ENCODE data around the gene GAK. TPM values are rescaled to one million over a fixed set of nuclear protein-coding genes. Genes with fewer than 3 reads are reported as not detected.
"Not testable (repeated sequence)": the region's sequence is repeated elsewhere in the genome, so short reads cannot be mapped to it uniquely, and the experiment has no call there.

Gene GAK
- total RNA-seq, 2 donors from 2014 or later, result 104 to 121 TPM

- DNase-seq, result peak; percentile 74
- Mint-ChIP-seq H3K4me3 (peak overlapping the region; percentile 44), H3K27ac (peak overlapping the region; percentile 97), H3K27me3 (ENCODE audit: insufficient read depth) (peaks cover 3% of the 10 kb centered on the region), H3K36me3 (ENCODE audit: low read depth) (peaks cover 2% of the 10 kb centered on the region), H3K9me3 (no peaks in the 10 kb centered on the region), H3K4me1 (peaks cover 30% of the 10 kb centered on the region)
- TF ChIP-seq, protein P1, sequence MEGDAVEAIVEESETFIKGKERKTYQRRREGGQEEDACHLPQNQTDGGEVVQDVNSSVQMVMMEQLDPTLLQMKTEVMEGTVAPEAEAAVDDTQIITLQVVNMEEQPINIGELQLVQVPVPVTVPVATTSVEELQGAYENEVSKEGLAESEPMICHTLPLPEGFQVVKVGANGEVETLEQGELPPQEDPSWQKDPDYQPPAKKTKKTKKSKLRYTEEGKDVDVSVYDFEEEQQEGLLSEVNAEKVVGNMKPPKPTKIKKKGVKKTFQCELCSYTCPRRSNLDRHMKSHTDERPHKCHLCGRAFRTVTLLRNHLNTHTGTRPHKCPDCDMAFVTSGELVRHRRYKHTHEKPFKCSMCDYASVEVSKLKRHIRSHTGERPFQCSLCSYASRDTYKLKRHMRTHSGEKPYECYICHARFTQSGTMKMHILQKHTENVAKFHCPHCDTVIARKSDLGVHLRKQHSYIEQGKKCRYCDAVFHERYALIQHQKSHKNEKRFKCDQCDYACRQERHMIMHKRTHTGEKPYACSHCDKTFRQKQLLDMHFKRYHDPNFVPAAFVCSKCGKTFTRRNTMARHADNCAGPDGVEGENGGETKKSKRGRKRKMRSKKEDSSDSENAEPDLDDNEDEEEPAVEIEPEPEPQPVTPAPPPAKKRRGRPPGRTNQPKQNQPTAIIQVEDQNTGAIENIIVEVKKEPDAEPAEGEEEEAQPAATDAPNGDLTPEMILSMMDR (conservative IDR thresholded peaks at IDR 0.05), result no peak
- 15 to 21% methylated on average over 22 to 28 of the region's 28 CpGs for WGBS, 2 experiments (ENCODE audit: insufficient coverage in 1 of 2, insufficient read length in 1 of 2)
- Histone ChIP-seq H3K27ac (ENCODE audit: low read depth, low read length) (no peak overlapping the region), H3K36me3 (ENCODE audit: control insufficient read depth, insufficient read depth, low read length) (no peaks in the 10 kb centered on the region), H3K4me1 (ENCODE audit: control insufficient read depth, insufficient read depth, low read length) (peaks cover 9% of the 10 kb centered on the region), H3K27me3 (ENCODE audit: control insufficient read depth, insufficient read depth, low read length, poor library complexity, severe bottlenecking) (no peaks in the 10 kb centered on the region), H3K9me3 (ENCODE audit: control insufficient read depth, low read length) (no peaks in the 10 kb centered on the region), H3K4me3 (ENCODE audit: low read length) (peak overlapping the region; percentile 70), H3K9ac (ENCODE audit: extremely low read depth, low read length, poor library complexity, severe bottlenecking) (peak overlapping the region; percentile 53)
These were observed 13.4 kb upstream of the GAK start for GRCh38 chr4:945274-946102.

GRCh38 chr4:939508-939907, 7.4 kb upstream of the GAK start:
- H3K4me3 Mint-ChIP-seq; DNase-seq; H3K9me3 ChIP-seq (ENCODE audit: control insufficient read depth, low read length); H3K36me3 Mint-ChIP-seq (ENCODE audit: low read depth); H3K4me1 Mint-ChIP-seq; H3K27me3 Mint-ChIP-seq (ENCODE audit: insufficient read depth); H3K4me1 ChIP-seq (ENCODE audit: control insufficient read depth, insufficient read depth, low read length); H3K36me3 ChIP-seq (ENCODE audit: control insufficient read depth, insufficient read depth, low read length); H3K9me3 Mint-ChIP-seq; H3K9ac ChIP-seq (ENCODE audit: extremely low read depth, low read length, poor library complexity, severe bottlenecking); H3K4me3 ChIP-seq (ENCODE audit: low read length); H3K27ac ChIP-seq (ENCODE audit: low read depth, low read length); H3K27ac Mint-ChIP-seq: not testable (repeated sequence)
- 71 to 85% methylated on average over 1 to 3 of the region's 4 CpGs for WGBS, 2 experiments (ENCODE audit: insufficient coverage in 1 of 2, insufficient read length in 1 of 2)
- peaks cover 12% of the 10 kb centered on the region for H3K27me3 ChIP-seq (ENCODE audit: control insufficient read depth, insufficient read depth, low read length, poor library complexity, severe bottlenecking)

- Mint-ChIP-seq H3K36me3 (ENCODE audit: low read depth) (no peaks in the 10 kb centered on the region), H3K27me3 (ENCODE audit: insufficient read depth) (peaks cover 2% of the 10 kb centered on the region), H3K4me1 (peaks cover 18% of the 10 kb centered on the region), H3K4me3 (peak overlapping the region; percentile 96), H3K27ac (peak overlapping the region; percentile 95), H3K9me3 (no peaks in the 10 kb centered on the region)
- Histone ChIP-seq H3K36me3 (ENCODE audit: control insufficient read depth, insufficient read depth, low read length) (no peaks in the 10 kb centered on the region), H3K4me1 (ENCODE audit: control insufficient read depth, insufficient read depth, low read length) (peaks cover 7% of the 10 kb centered on the region), H3K9me3 (ENCODE audit: control insufficient read depth, low read length) (no peaks in the 10 kb centered on the region), H3K9ac (ENCODE audit: extremely low read depth, low read length, poor library complexity, severe bottlenecking) (peak overlapping the region; percentile 81), H3K4me3 (ENCODE audit: low read length) (peak overlapping the region; percentile 99), H3K27ac (ENCODE audit: low read depth, low read length) (no peak overlapping the region), H3K27me3 (ENCODE audit: control insufficient read depth, insufficient read depth, low read length, poor library complexity, severe bottlenecking) (peaks cover 18% of the 10 kb centered on the region)
- TF ChIP-seq, protein P1 (conservative IDR thresholded peaks at IDR 0.05), result peak; percentile 47
- no peak for DNase-seq
- 1 to 7% methylated on average over 10 to 11 of the region's 11 CpGs for WGBS, 2 experiments (ENCODE audit: insufficient coverage in 1 of 2, insufficient read length in 1 of 2)
These were observed 576 bp upstream of the GAK start for GRCh38 chr4:932713-933070.
